HepG2 (cell line): ENCODE results near the gene SMURF2. TPM values are rescaled to one million over a fixed set of nuclear protein-coding genes. Genes with fewer than 3 reads are reported as not detected.

Experiments
- FOXA3 ChIP-seq: IDR thresholded peaks from 2 replicates; pipeline ENCODE4 v1.6.1; 2016; ENCODE audit warnings: missing genetic modification reagents, missing compliant biosample characterization
- FOXK1 ChIP-seq: sonication (generic); formaldehyde crosslinking; IDR thresholded peaks from 2 replicates; pipeline ENCODE4 v1.4.0; 2020; ENCODE audit warnings: low read depth, missing genetic modification reagents, borderline replicate concordance
- GATAD1 ChIP-seq: IDR thresholded peaks from 2 replicates; pipeline ENCODE4 v1.6.1; 2016; ENCODE audit warnings: missing genetic modification reagents, missing compliant biosample characterization
- HES4 ChIP-seq: sonication (generic); formaldehyde crosslinking; IDR thresholded peaks from 2 replicates; pipeline ENCODE4 v1.9.0; 2021; ENCODE audit warnings: mild to moderate bottlenecking, missing genetic modification reagents, borderline replicate concordance
- SAP130 ChIP-seq: IDR thresholded peaks from 2 replicates; pipeline ENCODE4 v1.6.1; 2016; ENCODE audit warnings: low read depth
- SIN3A ChIP-seq: IDR thresholded peaks from 2 replicates; pipeline ENCODE4 v1.6.1; 2011; ENCODE audit warnings: low read depth, mild to moderate bottlenecking, control low read depth, low read length, borderline replicate concordance
- SOX5 ChIP-seq: IDR thresholded peaks from 2 replicates; pipeline ENCODE4 v1.6.1; 2016; ENCODE audit warnings: borderline replicate concordance
- YEATS2 ChIP-seq: sonication (generic); formaldehyde crosslinking; IDR thresholded peaks from 2 replicates; pipeline ENCODE4 v1.4.0; 2020; ENCODE audit warnings: missing genetic modification reagents, borderline replicate concordance
- YEATS4 ChIP-seq: sonication (generic); formaldehyde crosslinking; IDR thresholded peaks from 2 replicates; pipeline ENCODE4 v1.4.0; 2020; ENCODE audit warnings: missing genetic modification reagents, borderline replicate concordance
- ZBTB8A ChIP-seq: sonication (generic); formaldehyde crosslinking; IDR thresholded peaks from 2 replicates; pipeline ENCODE4 v1.4.0; 2020; ENCODE audit warnings: mild to moderate bottlenecking, low read depth, missing genetic modification reagents, borderline replicate concordance
- ZNF431 ChIP-seq: sonication (generic); formaldehyde crosslinking; IDR thresholded peaks from 2 replicates; pipeline ENCODE4 v1.9.0; 2022; ENCODE audit warnings: missing genetic modification reagents, low read depth, mild to moderate bottlenecking, borderline replicate concordance
- ZNF674 ChIP-seq: sonication (generic); formaldehyde crosslinking; IDR thresholded peaks from 2 replicates; pipeline ENCODE4 v1.5.0; 2020; ENCODE audit warnings: low read depth, mild to moderate bottlenecking, missing genetic modification reagents
- polyA plus RNA-seq, 8 experiments: library from polyadenylated mRNA; depleted of rRNA in 3 of 8; stranded (reverse) in 7 of 8; unstranded in 1 of 8; fragments of >200 nt; fragmentation: Illumina TruSeq in 4 of 8; extraction: Trizol in 4 of 8; gene quantifications; 2 replicates each; pipeline versions ENCODE4 v1.2.1 to v1.2.3, GENCODE V29; 2011 to 2016; ENCODE audit warnings: low read depth in 4 of 8, missing spikeins in 1 of 8, mixed read lengths in 1 of 8; ENCODE audit not compliant: insufficient read depth in 1 of 8
- total RNA-seq, 5 experiments: library from RNA; depleted of rRNA; stranded (reverse); fragments of >200 nt; fragmentation: Illumina TruSeq; extraction: Trizol; gene quantifications; 2 replicates each; pipeline ENCODE4 v1.2.3, GENCODE V29; 2016; ENCODE audit warnings: low read depth in 1 of 5
- TF ChIP-seq, protein P1 (sequence below): sonication (generic); formaldehyde crosslinking; IDR thresholded peaks from 2 replicates; pipeline ENCODE4 v1.5.0; 2020; ENCODE audit warnings: mild to moderate bottlenecking, missing genetic modification reagents, borderline replicate concordance
- TF ChIP-seq, protein P2 (sequence below): sonication (generic); formaldehyde crosslinking; IDR thresholded peaks from 2 replicates; pipeline ENCODE4 v1.4.0; 2020; ENCODE audit warnings: missing genetic modification reagents
- TF ChIP-seq, protein P3 (sequence below): sonication (generic); formaldehyde crosslinking; IDR thresholded peaks from 2 replicates; pipeline ENCODE4 v1.5.0; 2020; ENCODE audit warnings: mild to moderate bottlenecking, missing genetic modification reagents
- TF ChIP-seq, protein P4 (sequence below): sonication (generic); formaldehyde crosslinking; IDR thresholded peaks from 2 replicates; pipeline ENCODE4 v1.5.1; 2020; ENCODE audit warnings: mild to moderate bottlenecking, missing genetic modification reagents, moderate library complexity

SMURF2 gene
- total and polyA plus RNA-seq, 2 of the 13 experiments (the other 11 are each of a cell fraction or from before 2014, with no cell fraction given): 14.9 to 24.3 TPM

DNA sequence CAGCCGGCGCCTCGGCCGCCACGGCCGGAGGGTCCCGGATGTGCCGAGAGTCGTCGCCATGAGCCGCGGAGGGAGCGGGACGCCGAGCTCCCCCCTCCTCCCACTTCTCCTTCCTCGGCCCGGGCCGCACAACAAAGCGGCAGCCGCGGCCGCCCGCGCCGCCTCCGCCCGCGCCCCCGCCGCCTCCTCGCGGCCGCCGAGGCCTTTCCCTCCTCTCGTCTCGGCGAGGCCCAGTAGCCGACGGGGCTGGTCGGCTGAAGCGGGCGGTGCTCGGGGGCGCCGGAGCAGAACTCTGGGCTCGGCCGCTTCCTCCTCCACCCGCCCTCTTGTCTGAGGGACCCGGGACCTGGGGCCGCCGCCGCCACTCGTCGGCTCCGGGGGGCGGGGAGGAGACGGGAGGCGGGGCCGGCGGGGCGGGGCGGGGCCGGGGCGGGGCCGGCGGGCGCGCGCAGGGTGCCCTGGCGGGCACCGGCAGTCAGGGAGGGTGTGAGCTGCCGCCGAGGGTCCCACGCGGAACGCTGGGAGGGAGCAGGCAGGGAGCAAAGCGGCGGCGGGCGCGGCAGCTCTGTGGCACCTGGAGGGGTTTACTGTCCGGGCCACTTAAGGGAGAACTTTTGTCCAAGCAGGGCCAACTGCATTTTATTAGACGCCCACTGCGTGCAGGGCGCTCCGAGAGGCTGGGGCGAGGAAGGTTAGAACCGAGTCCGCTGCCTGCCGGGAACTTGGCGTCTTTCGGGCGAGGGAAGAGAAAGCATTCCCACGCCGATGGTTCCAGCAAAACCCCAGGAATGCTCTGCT, at the start of gene SMURF2 (continued):
- TF ChIP-seq, protein P1, sequence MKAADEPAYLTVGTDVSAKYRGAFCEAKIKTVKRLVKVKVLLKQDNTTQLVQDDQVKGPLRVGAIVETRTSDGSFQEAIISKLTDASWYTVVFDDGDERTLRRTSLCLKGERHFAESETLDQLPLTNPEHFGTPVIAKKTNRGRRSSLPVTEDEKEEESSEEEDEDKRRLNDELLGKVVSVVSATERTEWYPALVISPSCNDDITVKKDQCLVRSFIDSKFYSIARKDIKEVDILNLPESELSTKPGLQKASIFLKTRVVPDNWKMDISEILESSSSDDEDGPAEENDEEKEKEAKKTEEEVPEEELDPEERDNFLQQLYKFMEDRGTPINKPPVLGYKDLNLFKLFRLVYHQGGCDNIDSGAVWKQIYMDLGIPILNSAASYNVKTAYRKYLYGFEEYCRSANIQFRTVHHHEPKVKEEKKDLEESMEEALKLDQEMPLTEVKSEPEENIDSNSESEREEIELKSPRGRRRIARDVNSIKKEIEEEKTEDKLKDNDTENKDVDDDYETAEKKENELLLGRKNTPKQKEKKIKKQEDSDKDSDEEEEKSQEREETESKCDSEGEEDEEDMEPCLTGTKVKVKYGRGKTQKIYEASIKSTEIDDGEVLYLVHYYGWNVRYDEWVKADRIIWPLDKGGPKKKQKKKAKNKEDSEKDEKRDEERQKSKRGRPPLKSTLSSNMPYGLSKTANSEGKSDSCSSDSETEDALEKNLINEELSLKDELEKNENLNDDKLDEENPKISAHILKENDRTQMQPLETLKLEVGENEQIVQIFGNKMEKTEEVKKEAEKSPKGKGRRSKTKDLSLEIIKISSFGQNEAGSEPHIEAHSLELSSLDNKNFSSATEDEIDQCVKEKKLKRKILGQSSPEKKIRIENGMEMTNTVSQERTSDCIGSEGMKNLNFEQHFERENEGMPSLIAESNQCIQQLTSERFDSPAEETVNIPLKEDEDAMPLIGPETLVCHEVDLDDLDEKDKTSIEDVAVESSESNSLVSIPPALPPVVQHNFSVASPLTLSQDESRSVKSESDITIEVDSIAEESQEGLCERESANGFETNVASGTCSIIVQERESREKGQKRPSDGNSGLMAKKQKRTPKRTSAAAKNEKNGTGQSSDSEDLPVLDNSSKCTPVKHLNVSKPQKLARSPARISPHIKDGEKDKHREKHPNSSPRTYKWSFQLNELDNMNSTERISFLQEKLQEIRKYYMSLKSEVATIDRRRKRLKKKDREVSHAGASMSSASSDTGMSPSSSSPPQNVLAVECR (CRISPR knock-in tag): no peak; the same call in none of the 2 replicates
- TF ChIP-seq YEATS4 (CRISPR knock-in tag) (peak; percentile 46; the same call in 1 of the 2 replicates), SOX5 (CRISPR knock-in tag) (no peak), SAP130 (CRISPR knock-in tag) (peak; percentile 53), ZNF674 (no peak), HES4 (CRISPR knock-in tag) (peak; percentile 68; the same call in 1 of the 2 replicates), ZNF431 (CRISPR knock-in tag) (peak; percentile 29; the same call in 1 of the 2 replicates), FOXK1 (CRISPR knock-in tag) (peak; percentile 29; the same call in 1 of the 2 replicates), FOXA3 (CRISPR knock-in tag) (peak; percentile 19; the same call in 1 of the 2 replicates), GATAD1 (CRISPR knock-in tag) (no peak; the same call in 1 of the 2 replicates), YEATS2 (no peak), SIN3A (no peak), ZBTB8A (CRISPR knock-in tag) (no peak)
- TF ChIP-seq, protein P2, sequence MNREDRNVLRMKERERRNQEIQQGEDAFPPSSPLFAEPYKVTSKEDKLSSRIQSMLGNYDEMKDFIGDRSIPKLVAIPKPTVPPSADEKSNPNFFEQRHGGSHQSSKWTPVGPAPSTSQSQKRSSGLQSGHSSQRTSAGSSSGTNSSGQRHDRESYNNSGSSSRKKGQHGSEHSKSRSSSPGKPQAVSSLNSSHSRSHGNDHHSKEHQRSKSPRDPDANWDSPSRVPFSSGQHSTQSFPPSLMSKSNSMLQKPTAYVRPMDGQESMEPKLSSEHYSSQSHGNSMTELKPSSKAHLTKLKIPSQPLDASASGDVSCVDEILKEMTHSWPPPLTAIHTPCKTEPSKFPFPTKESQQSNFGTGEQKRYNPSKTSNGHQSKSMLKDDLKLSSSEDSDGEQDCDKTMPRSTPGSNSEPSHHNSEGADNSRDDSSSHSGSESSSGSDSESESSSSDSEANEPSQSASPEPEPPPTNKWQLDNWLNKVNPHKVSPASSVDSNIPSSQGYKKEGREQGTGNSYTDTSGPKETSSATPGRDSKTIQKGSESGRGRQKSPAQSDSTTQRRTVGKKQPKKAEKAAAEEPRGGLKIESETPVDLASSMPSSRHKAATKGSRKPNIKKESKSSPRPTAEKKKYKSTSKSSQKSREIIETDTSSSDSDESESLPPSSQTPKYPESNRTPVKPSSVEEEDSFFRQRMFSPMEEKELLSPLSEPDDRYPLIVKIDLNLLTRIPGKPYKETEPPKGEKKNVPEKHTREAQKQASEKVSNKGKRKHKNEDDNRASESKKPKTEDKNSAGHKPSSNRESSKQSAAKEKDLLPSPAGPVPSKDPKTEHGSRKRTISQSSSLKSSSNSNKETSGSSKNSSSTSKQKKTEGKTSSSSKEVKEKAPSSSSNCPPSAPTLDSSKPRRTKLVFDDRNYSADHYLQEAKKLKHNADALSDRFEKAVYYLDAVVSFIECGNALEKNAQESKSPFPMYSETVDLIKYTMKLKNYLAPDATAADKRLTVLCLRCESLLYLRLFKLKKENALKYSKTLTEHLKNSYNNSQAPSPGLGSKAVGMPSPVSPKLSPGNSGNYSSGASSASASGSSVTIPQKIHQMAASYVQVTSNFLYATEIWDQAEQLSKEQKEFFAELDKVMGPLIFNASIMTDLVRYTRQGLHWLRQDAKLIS (CRISPR knock-in tag): no peak
- TF ChIP-seq, protein P3, sequence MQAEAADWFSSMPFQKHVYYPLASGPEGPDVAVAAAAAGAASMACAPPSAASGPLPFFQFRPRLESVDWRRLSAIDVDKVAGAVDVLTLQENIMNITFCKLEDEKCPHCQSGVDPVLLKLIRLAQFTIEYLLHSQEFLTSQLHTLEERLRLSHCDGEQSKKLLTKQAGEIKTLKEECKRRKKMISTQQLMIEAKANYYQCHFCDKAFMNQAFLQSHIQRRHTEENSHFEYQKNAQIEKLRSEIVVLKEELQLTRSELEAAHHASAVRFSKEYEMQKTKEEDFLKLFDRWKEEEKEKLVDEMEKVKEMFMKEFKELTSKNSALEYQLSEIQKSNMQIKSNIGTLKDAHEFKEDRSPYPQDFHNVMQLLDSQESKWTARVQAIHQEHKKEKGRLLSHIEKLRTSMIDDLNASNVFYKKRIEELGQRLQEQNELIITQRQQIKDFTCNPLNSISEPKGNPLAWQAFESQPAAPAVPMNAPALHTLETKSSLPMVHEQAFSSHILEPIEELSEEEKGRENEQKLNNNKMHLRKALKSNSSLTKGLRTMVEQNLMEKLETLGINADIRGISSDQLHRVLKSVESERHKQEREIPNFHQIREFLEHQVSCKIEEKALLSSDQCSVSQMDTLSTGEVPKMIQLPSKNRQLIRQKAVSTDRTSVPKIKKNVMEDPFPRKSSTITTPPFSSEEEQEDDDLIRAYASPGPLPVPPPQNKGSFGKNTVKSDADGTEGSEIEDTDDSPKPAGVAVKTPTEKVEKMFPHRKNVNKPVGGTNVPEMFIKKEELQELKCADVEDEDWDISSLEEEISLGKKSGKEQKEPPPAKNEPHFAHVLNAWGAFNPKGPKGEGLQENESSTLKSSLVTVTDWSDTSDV (CRISPR knock-in tag): no peak
- TF ChIP-seq, protein P4, sequence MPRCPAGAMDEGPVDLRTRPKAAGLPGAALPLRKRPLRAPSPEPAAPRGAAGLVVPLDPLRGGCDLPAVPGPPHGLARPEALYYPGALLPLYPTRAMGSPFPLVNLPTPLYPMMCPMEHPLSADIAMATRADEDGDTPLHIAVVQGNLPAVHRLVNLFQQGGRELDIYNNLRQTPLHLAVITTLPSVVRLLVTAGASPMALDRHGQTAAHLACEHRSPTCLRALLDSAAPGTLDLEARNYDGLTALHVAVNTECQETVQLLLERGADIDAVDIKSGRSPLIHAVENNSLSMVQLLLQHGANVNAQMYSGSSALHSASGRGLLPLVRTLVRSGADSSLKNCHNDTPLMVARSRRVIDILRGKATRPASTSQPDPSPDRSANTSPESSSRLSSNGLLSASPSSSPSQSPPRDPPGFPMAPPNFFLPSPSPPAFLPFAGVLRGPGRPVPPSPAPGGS (CRISPR knock-in tag): peak; percentile 15; the same call in 1 of the 2 replicates
